Upper lobe of right lung (tissue), 1 donor: ENCODE measurements around the gene SRRD. TPM values are rescaled to one million over a fixed set of nuclear protein-coding genes. Genes with fewer than 3 reads are reported as not detected.
A peak's percentile ranks its signal among the peaks of the same experiment; 100 is the strongest.

Experiments used
- ATAC-seq: fragments of 200-7000 bp; cut with Tn5 transposase; one replicate; pipeline ENCODE4 v1.9.1; 2020; ENCODE audit warnings: mild to moderate bottlenecking, moderate library complexity
- DNase-seq: peaks from one replicate; pipeline ENCODE4 v3.0.0-alpha.2; 2020
- H3K27ac ChIP-seq: fragments of 200-600 bp; one replicate; pipeline ENCODE4 v1.8.0; 2022
- H3K27me3 ChIP-seq: fragments of 200-600 bp; one replicate; pipeline ENCODE4 v1.8.0; 2022; ENCODE audit warnings: mild to moderate bottlenecking
- H3K36me3 ChIP-seq: fragments of 200-600 bp; one replicate; pipeline ENCODE4 v1.8.0; 2022
- H3K4me1 ChIP-seq: fragments of 200-600 bp; one replicate; pipeline ENCODE4 v1.8.0; 2022
- H3K4me3 ChIP-seq: fragments of 200-600 bp; one replicate; pipeline ENCODE4 v1.8.0; 2022; ENCODE audit warnings: mild to moderate bottlenecking
- H3K9me3 ChIP-seq: fragments of 200-600 bp; one replicate; pipeline ENCODE4 v1.8.0; 2022
- CTCF ChIP-seq: fragments of 200-600 bp; IDR thresholded peaks from one replicate; pipeline ENCODE4 v1.8.0; 2022; ENCODE audit warnings: antibody characterized with exemption
- intact Hi-C: fragments of 100-400 bp; cut with DNase I; formaldehyde crosslinking; loops from one replicate; pipeline ENCODE4 v1.11.0; 2022
- total RNA-seq: library from RNA; stranded (reverse); fragmentation: NEBNext Ultra II Directional; extraction: Animal tissue kit (Norgen Biotek cat#: 25700); gene quantifications from one replicate; pipeline ENCODE4 v1.2.1, GENCODE V29; 2021
- donor health status: DM: no; HTN: yes; CAD: no; lungs with severe emphysema.

SRRD gene
- total RNA-seq, 1 donor from 2014 or later, result 14.6 TPM

- DNase-seq, result no peak
- H3K36me3 ChIP-seq, result peaks cover 34% of the 10 kb centered on the region
- ATAC-seq, result no peak
- peaks cover 42% of the 10 kb centered on the region for H3K4me1 ChIP-seq
- no peak for TF ChIP-seq CTCF
- no peaks in the 10 kb centered on the region for H3K27me3 ChIP-seq
- peak overlapping the region; percentile 47 for H3K27ac ChIP-seq
- H3K4me3 ChIP-seq, result peak overlapping the region; percentile 28
- intact Hi-C loops, result no loop called here
- H3K9me3 ChIP-seq, result no peaks in the 10 kb centered on the region
Observed at GRCh38 chr22:26479043-26479791, 4.5 kb upstream of the SRRD start.

- Histone ChIP-seq H3K27ac (peak overlapping the region; percentile 47), H3K4me1 (peaks cover 50% of the 10 kb centered on the region), H3K36me3 (peaks cover 31% of the 10 kb centered on the region), H3K4me3 (peak overlapping the region; percentile 28), H3K9me3 (no peaks in the 10 kb centered on the region), H3K27me3 (no peaks in the 10 kb centered on the region)
- intact Hi-C loops, result no loop called here
- DNase-seq (no peak), ATAC-seq (peak; percentile 10)
- TF ChIP-seq CTCF, result no peak
Observed at GRCh38 chr22:26479792-26480610, 3.7 kb upstream of the SRRD start.

GRCh38 chr22:26480611-26480932 lies 3.1 kb upstream of the SRRD start:
- DNase-seq, result no peak
- TF ChIP-seq CTCF, result no peak
- Histone ChIP-seq H3K4me3 (no peak overlapping the region), H3K27ac (no peak overlapping the region), H3K9me3 (no peaks in the 10 kb centered on the region), H3K27me3 (no peaks in the 10 kb centered on the region), H3K36me3 (peaks cover 25% of the 10 kb centered on the region), H3K4me1 (peaks cover 55% of the 10 kb centered on the region)
- intact Hi-C loops, result no loop called here
- ATAC-seq, result no peak

- Histone ChIP-seq H3K4me1 (peaks cover 58% of the 10 kb centered on the region), H3K27ac (no peak overlapping the region), H3K36me3 (peaks cover 19% of the 10 kb centered on the region), H3K4me3 (no peak overlapping the region), H3K9me3 (no peaks in the 10 kb centered on the region), H3K27me3 (no peaks in the 10 kb centered on the region)
- TF ChIP-seq CTCF, result no peak
- ATAC-seq, result no peak
- intact Hi-C loops, result no loop called here
- no peak for DNase-seq
Observed at GRCh38 chr22:26481112-26481693, 2.5 kb upstream of the SRRD start.

- DNase-seq (no peak), ATAC-seq (no peak)
- no peak for TF ChIP-seq CTCF
- intact Hi-C loops, result no loop called here
- Histone ChIP-seq H3K27me3 (no peaks in the 10 kb centered on the region), H3K36me3 (peaks cover 14% of the 10 kb centered on the region), H3K4me3 (no peak overlapping the region), H3K4me1 (peaks cover 58% of the 10 kb centered on the region), H3K27ac (no peak overlapping the region), H3K9me3 (no peaks in the 10 kb centered on the region)
Observed at GRCh38 chr22:26481694-26482093, 2.0 kb upstream of the SRRD start.
